Measurements from ENCODE around the gene API5.

GRCh38 chr11:43327987-43328386 is 16.2 kb downstream of the API5 start:
- no peak for TF ChIP-seq TCF4 (CRISPR knock-in tag; IDR thresholded peaks at IDR 0.05; ENCODE audit: borderline replicate concordance)
- no peak for TF ChIP-seq PATZ1 (CRISPR knock-in tag; IDR thresholded peaks at IDR 0.05; ENCODE audit: borderline replicate concordance)
- no peak for TF ChIP-seq SNAI2 (CRISPR knock-in tag; IDR thresholded peaks at IDR 0.05)
- TF ChIP-seq ARNTL (CRISPR knock-in tag; IDR thresholded peaks at IDR 0.05; ENCODE audit: borderline replicate concordance, low read depth) = no peak
- no peak for TF ChIP-seq ZFP30 (CRISPR knock-in tag; IDR thresholded peaks at IDR 0.05)
- TF ChIP-seq ZC3H10 (CRISPR knock-in tag; IDR thresholded peaks at IDR 0.05) = no peak
- no peak for TF ChIP-seq CSRNP3 (CRISPR knock-in tag; IDR thresholded peaks at IDR 0.05)
- TF ChIP-seq ZNF70 (CRISPR knock-in tag; IDR thresholded peaks at IDR 0.05) = no peak
- TF ChIP-seq CREB5 (CRISPR knock-in tag; IDR thresholded peaks at IDR 0.05; ENCODE audit: low read depth) = no peak
- no peak for TF ChIP-seq BACH2 (CRISPR knock-in tag; IDR thresholded peaks at IDR 0.05; ENCODE audit: borderline replicate concordance)
- no peak for TF ChIP-seq ISL1 (CRISPR knock-in tag; IDR thresholded peaks at IDR 0.05)
- TF ChIP-seq TSHZ2 (CRISPR knock-in tag; IDR thresholded peaks at IDR 0.05) = no peak
